SH-SY5Y (cell line): ENCODE results near the gene SGF29.

Experiments used
- GATA2 ChIP-seq: IDR thresholded peaks from 2 replicates; pipeline ENCODE4 v1.6.1; 2011; ENCODE audit warnings: mild to moderate bottlenecking, low read depth, low read length
- GATA3 ChIP-seq: IDR thresholded peaks from 2 replicates; pipeline ENCODE4 v1.6.1; 2011; ENCODE audit warnings: low read depth, mild to moderate bottlenecking, low read length, moderate library complexity

GRCh38 chr16:28604186-28604565, 50.5 kb downstream of the SGF29 start:
- TF ChIP-seq GATA2 (no peak), GATA3 (no peak)
